PC-9 (cell line): Measurements from ENCODE around the gene OR51A2.

Source experiments
- CTCF ChIP-seq: fragments of 200-600 bp; sonication (generic); conservative IDR thresholded peaks from 2 replicates; pipeline ENCODE4 v1.6.1; 2017; ENCODE audit warnings: mixed run types, antibody characterized with exemption, mild to moderate bottlenecking, moderate library complexity
- EZH2 ChIP-seq: fragments of 200-600 bp; sonication (generic); IDR thresholded peaks from 2 replicates; pipeline ENCODE4 v1.8.0; 2017; ENCODE audit warnings: antibody characterized with exemption, low read depth

DNA sequence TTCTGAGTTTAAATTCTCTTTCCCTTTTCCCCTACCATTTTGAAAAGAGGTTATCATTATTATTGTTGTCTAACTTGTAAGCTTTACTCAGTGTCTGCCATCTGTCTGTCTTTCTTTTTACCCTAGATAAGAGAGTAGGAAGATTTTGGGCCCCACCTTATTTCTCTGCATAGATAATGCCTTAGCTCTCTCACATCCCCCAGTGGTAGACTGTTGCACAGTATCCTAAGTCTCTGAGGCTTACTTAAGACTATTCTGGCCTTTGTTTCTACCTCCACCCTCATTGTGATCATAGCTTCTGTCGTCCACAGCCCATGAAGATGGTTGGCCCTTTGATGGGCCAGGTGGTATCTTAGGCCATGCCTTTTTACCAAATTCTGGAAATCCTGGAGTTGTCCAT is 35.5 kb upstream of the OR51A2 start:
- TF ChIP-seq CTCF, result no peak
- no peak for TF ChIP-seq EZH2
